ENCODE results near the gene ASTN2. TPM values are rescaled to one million over a fixed set of nuclear protein-coding genes. Genes with fewer than 3 reads are reported as not detected.

ASTN2 gene
- total and polyA plus RNA-seq, 7 experiments from 2014 or later: 2.2 to 5.3 (median 4.0) TPM

GRCh38 chr9:116539549-116539948 lies 875.3 kb downstream of the ASTN2 start:
- no peak overlapping the region for H3K27ac Mint-ChIP-seq
- peaks cover 7 to 40% (median 28%) of the 10 kb centered on the region in 11 donors for H3K9me3 Mint-ChIP-seq
- POLR2A ChIA-PET: no interaction called here
- H3K36me3 ChIP-seq (ENCODE audit: control insufficient read depth in 2 of 3, insufficient read depth in 3 of 3, low read length in 3 of 3): no peaks in the 10 kb centered on the region
- intact Hi-C loops (cut with micrococcal nuclease): no loop called here
- H3K4me3 ChIP-seq (ENCODE audit: low read length): no peak overlapping the region
- no peak overlapping the region for H3K27ac ChIP-seq (ENCODE audit: low read depth, low read length)
- H3K4me1 Mint-ChIP-seq: peaks cover 0 to 2% (median 0%) of the 10 kb centered on the region in 7 donors
- H3K4me3 Mint-ChIP-seq: no peak overlapping the region
- CTCF ChIA-PET: no interaction called here
- H3K27me3 ChIP-seq (ENCODE audit: control insufficient read depth in 2 of 2, insufficient read depth in 2 of 2, low read length in 2 of 2): no peaks in the 10 kb centered on the region
- DNase-seq: no peak
- peaks cover 0 to 39% (median 17%) of the 10 kb centered on the region in 5 donors for H3K36me3 Mint-ChIP-seq
- no peaks in the 10 kb centered on the region for H3K9me3 ChIP-seq (ENCODE audit: control insufficient read depth in 2 of 3, low read length in 3 of 3)
- no peak for ATAC-seq
- H3K27me3 Mint-ChIP-seq: no peaks in the 10 kb centered on the region
- no peaks in the 10 kb centered on the region for H3K4me1 ChIP-seq (ENCODE audit: control insufficient read depth in 2 of 2, insufficient read depth in 2 of 2, low read length in 2 of 2)

GRCh38 chr9:116525611-116526010 lies 889.2 kb downstream of the ASTN2 start:
- ATAC-seq (no peak), DNase-seq (no peak)
- Mint-ChIP-seq H3K36me3 (peaks cover 0 to 37% (median 13%) of the 10 kb centered on the region in 5 donors), H3K4me3 (no peak overlapping the region), H3K4me1 (peaks cover 0 to 2% (median 0%) of the 10 kb centered on the region in 7 donors), H3K27me3 (no peaks in the 10 kb centered on the region), H3K9me3 (peaks cover 5 to 61% (median 19%) of the 10 kb centered on the region in 11 donors), H3K27ac (no peak overlapping the region)
- Histone ChIP-seq H3K36me3 (ENCODE audit: control insufficient read depth in 2 of 3, insufficient read depth in 3 of 3, low read length in 3 of 3) (no peaks in the 10 kb centered on the region), H3K9me3 (ENCODE audit: control insufficient read depth in 2 of 3, low read length in 3 of 3) (no peaks in the 10 kb centered on the region), H3K4me3 (ENCODE audit: low read length) (no peak overlapping the region), H3K27ac (ENCODE audit: low read depth, low read length) (no peak overlapping the region), H3K27me3 (ENCODE audit: control insufficient read depth in 2 of 2, insufficient read depth in 2 of 2, low read length in 2 of 2) (no peaks in the 10 kb centered on the region), H3K4me1 (ENCODE audit: control insufficient read depth in 2 of 2, insufficient read depth in 2 of 2, low read length in 2 of 2) (no peaks in the 10 kb centered on the region)
- intact Hi-C loops (cut with micrococcal nuclease): no loop called here
- CTCF ChIA-PET: interaction anchor here (0.6 kb wide), 1 partner anchor 10 kb away, joined by 3 read pairs; no protein-coding TSS in a partner anchor
- POLR2A ChIA-PET: no interaction called here

GRCh38 chr9:116524778-116525470 lies 889.9 kb downstream of the ASTN2 start:
- Mint-ChIP-seq H3K36me3 (peaks cover 0 to 37% (median 13%) of the 10 kb centered on the region in 5 donors), H3K27ac (no peak overlapping the region), H3K4me1 (peaks cover 0 to 2% (median 0%) of the 10 kb centered on the region in 7 donors), H3K9me3 (peaks cover 5 to 65% (median 22%) of the 10 kb centered on the region in 11 donors), H3K27me3 (no peaks in the 10 kb centered on the region), H3K4me3 (no peak overlapping the region)
- CTCF ChIA-PET: no interaction called here
- POLR2A ChIA-PET: no interaction called here
- Histone ChIP-seq H3K36me3 (ENCODE audit: control insufficient read depth in 2 of 3, insufficient read depth in 3 of 3, low read length in 3 of 3) (no peaks in the 10 kb centered on the region), H3K9me3 (ENCODE audit: control insufficient read depth in 2 of 3, low read length in 3 of 3) (no peaks in the 10 kb centered on the region), H3K27me3 (ENCODE audit: control insufficient read depth in 2 of 2, insufficient read depth in 2 of 2, low read length in 2 of 2) (no peaks in the 10 kb centered on the region), H3K4me3 (ENCODE audit: low read length) (no peak overlapping the region), H3K27ac (ENCODE audit: low read depth, low read length) (no peak overlapping the region), H3K4me1 (ENCODE audit: control insufficient read depth in 2 of 2, insufficient read depth in 2 of 2, low read length in 2 of 2) (no peaks in the 10 kb centered on the region)
- DNase-seq: no peak
- ATAC-seq: no peak
- intact Hi-C loops (cut with micrococcal nuclease): no loop called here

- no peak overlapping the region for H3K4me3 ChIP-seq (ENCODE audit: low read length)
- peaks cover 14 to 76% (median 51%) of the 10 kb centered on the region in 11 donors for H3K9me3 Mint-ChIP-seq
- ATAC-seq (no peak), DNase-seq (no peak)
- POLR2A ChIA-PET: no interaction called here
- peaks cover 0 to 3% (median 0%) of the 10 kb centered on the region in 3 experiments for H3K9me3 ChIP-seq (ENCODE audit: control insufficient read depth in 2 of 3, low read length in 3 of 3)
- no peaks in the 10 kb centered on the region for H3K4me1 Mint-ChIP-seq
- H3K27me3 ChIP-seq (ENCODE audit: control insufficient read depth in 2 of 2, insufficient read depth in 2 of 2, low read length in 2 of 2): no peaks in the 10 kb centered on the region
- no peak overlapping the region for H3K27ac Mint-ChIP-seq
- no peak overlapping the region for H3K4me3 Mint-ChIP-seq
- H3K4me1 ChIP-seq (ENCODE audit: control insufficient read depth in 2 of 2, insufficient read depth in 2 of 2, low read length in 2 of 2): no peaks in the 10 kb centered on the region
- H3K36me3 ChIP-seq (ENCODE audit: control insufficient read depth in 2 of 3, insufficient read depth in 3 of 3, low read length in 3 of 3): no peaks in the 10 kb centered on the region
- no peaks in the 10 kb centered on the region for H3K27me3 Mint-ChIP-seq
- intact Hi-C loops (cut with micrococcal nuclease): no loop called here
- H3K36me3 Mint-ChIP-seq: peaks cover 0 to 35% (median 24%) of the 10 kb centered on the region in 5 donors
- CTCF ChIA-PET: no interaction called here
- H3K27ac ChIP-seq (ENCODE audit: low read depth, low read length): no peak overlapping the region
These were observed 894.6 kb downstream of the ASTN2 start for GRCh38 chr9:116520218-116520617.

GRCh38 chr9:116516456-116516855 lies 898.4 kb downstream of the ASTN2 start:
- Histone ChIP-seq H3K9me3 (ENCODE audit: control insufficient read depth in 2 of 3, low read length in 3 of 3) (peaks cover 0 to 6% (median 0%) of the 10 kb centered on the region in 3 experiments), H3K4me1 (ENCODE audit: control insufficient read depth in 2 of 2, insufficient read depth in 2 of 2, low read length in 2 of 2) (no peaks in the 10 kb centered on the region), H3K4me3 (ENCODE audit: low read length) (no peak overlapping the region), H3K36me3 (ENCODE audit: control insufficient read depth in 2 of 3, insufficient read depth in 3 of 3, low read length in 3 of 3) (no peaks in the 10 kb centered on the region), H3K27ac (ENCODE audit: low read depth, low read length) (no peak overlapping the region), H3K27me3 (ENCODE audit: control insufficient read depth in 2 of 2, insufficient read depth in 2 of 2, low read length in 2 of 2) (no peaks in the 10 kb centered on the region)
- H3K4me3 Mint-ChIP-seq: no peak overlapping the region
- H3K9me3 Mint-ChIP-seq: peaks cover 19 to 82% (median 49%) of the 10 kb centered on the region in 11 donors
- ChIA-PET POLR2A (no interaction called here), CTCF (no interaction called here)
- H3K27ac Mint-ChIP-seq: no peak overlapping the region
- intact Hi-C loops (cut with micrococcal nuclease): no loop called here
- ATAC-seq (no peak), DNase-seq (no peak)
- H3K36me3 Mint-ChIP-seq: peaks cover 0 to 33% (median 26%) of the 10 kb centered on the region in 5 donors
- no peaks in the 10 kb centered on the region for H3K4me1 Mint-ChIP-seq
- H3K27me3 Mint-ChIP-seq: no peaks in the 10 kb centered on the region

GRCh38 chr9:116515541-116515940 lies 899.3 kb downstream of the ASTN2 start:
- no peaks in the 10 kb centered on the region for H3K4me1 ChIP-seq (ENCODE audit: control insufficient read depth in 2 of 2, insufficient read depth in 2 of 2, low read length in 2 of 2)
- POLR2A ChIA-PET: no interaction called here
- no peak overlapping the region for H3K27ac ChIP-seq (ENCODE audit: low read depth, low read length)
- Mint-ChIP-seq H3K36me3 (peaks cover 0 to 31% (median 20%) of the 10 kb centered on the region in 5 donors), H3K27me3 (no peaks in the 10 kb centered on the region), H3K4me1 (no peaks in the 10 kb centered on the region), H3K4me3 (no peak overlapping the region), H3K9me3 (peaks cover 19 to 81% (median 43%) of the 10 kb centered on the region in 11 donors), H3K27ac (no peak overlapping the region)
- CTCF ChIA-PET: no interaction called here
- H3K36me3 ChIP-seq (ENCODE audit: control insufficient read depth in 2 of 3, insufficient read depth in 3 of 3, low read length in 3 of 3): no peaks in the 10 kb centered on the region
- H3K4me3 ChIP-seq (ENCODE audit: low read length): no peak overlapping the region
- no peak for DNase-seq
- ATAC-seq: no peak
- H3K27me3 ChIP-seq (ENCODE audit: control insufficient read depth in 2 of 2, insufficient read depth in 2 of 2, low read length in 2 of 2): no peaks in the 10 kb centered on the region
- intact Hi-C loops (cut with micrococcal nuclease): no loop called here
- peaks cover 0 to 6% (median 0%) of the 10 kb centered on the region in 3 experiments for H3K9me3 ChIP-seq (ENCODE audit: control insufficient read depth in 2 of 3, low read length in 3 of 3)

GRCh38 chr9:116506685-116507084 lies 908.2 kb downstream of the ASTN2 start:
- Histone ChIP-seq H3K27ac (ENCODE audit: low read depth, low read length) (no peak overlapping the region), H3K4me1 (ENCODE audit: control insufficient read depth in 2 of 2, insufficient read depth in 2 of 2, low read length in 2 of 2) (no peaks in the 10 kb centered on the region), H3K4me3 (ENCODE audit: low read length) (no peak overlapping the region), H3K36me3 (ENCODE audit: control insufficient read depth in 2 of 3, insufficient read depth in 3 of 3, low read length in 3 of 3) (no peaks in the 10 kb centered on the region), H3K27me3 (ENCODE audit: control insufficient read depth in 2 of 2, insufficient read depth in 2 of 2, low read length in 2 of 2) (no peaks in the 10 kb centered on the region), H3K9me3 (ENCODE audit: control insufficient read depth in 2 of 3, low read length in 3 of 3) (no peaks in the 10 kb centered on the region)
- DNase-seq: no peak
- ChIA-PET POLR2A (no interaction called here), CTCF (no interaction called here)
- Mint-ChIP-seq H3K4me3 (no peak overlapping the region), H3K9me3 (peaks cover under 1 to 37% (median 9%) of the 10 kb centered on the region in 11 donors), H3K4me1 (peaks cover 0 to 9% (median 0%) of the 10 kb centered on the region in 7 donors), H3K27me3 (no peaks in the 10 kb centered on the region), H3K27ac (no peak overlapping the region), H3K36me3 (peaks cover 0 to 11% (median 7%) of the 10 kb centered on the region in 5 donors)
- no peak for ATAC-seq
- intact Hi-C loops (cut with micrococcal nuclease): no loop called here
